GM06990 (cell line): ENCODE measurements around the gene PNPLA8.

Experiments used
- DNase-seq: peaks from one replicate; pipeline ENCODE4 v3.0.0-alpha.2; 2011; ENCODE audit not compliant: insufficient read length; ENCODE audit errors: extremely low read depth
- H3K27me3 ChIP-seq: replicated peaks from 2 replicates; pipeline ENCODE4 v1.6.0; 2011; ENCODE audit warnings: low read length; ENCODE audit not compliant: control insufficient read depth, insufficient read depth
- H3K36me3 ChIP-seq: 2 replicates; pipeline ENCODE4 v1.5.1; 2011; ENCODE audit warnings: low read length; ENCODE audit not compliant: control insufficient read depth, insufficient read depth
- H3K4me3 ChIP-seq: replicated peaks from 2 replicates; pipeline ENCODE4 v1.5.1; 2011; ENCODE audit warnings: low read depth, mild to moderate bottlenecking, control low read depth, low read length
- TF ChIP-seq, protein P1 (sequence below): IDR thresholded peaks from 2 replicates; pipeline ENCODE4 v1.5.1; 2011; ENCODE audit warnings: low read length, control low read depth, mild to moderate bottlenecking, inconsistent platforms; ENCODE audit not compliant: insufficient read depth, poor library complexity, severe bottlenecking

The PNPLA8 gene

DNA sequence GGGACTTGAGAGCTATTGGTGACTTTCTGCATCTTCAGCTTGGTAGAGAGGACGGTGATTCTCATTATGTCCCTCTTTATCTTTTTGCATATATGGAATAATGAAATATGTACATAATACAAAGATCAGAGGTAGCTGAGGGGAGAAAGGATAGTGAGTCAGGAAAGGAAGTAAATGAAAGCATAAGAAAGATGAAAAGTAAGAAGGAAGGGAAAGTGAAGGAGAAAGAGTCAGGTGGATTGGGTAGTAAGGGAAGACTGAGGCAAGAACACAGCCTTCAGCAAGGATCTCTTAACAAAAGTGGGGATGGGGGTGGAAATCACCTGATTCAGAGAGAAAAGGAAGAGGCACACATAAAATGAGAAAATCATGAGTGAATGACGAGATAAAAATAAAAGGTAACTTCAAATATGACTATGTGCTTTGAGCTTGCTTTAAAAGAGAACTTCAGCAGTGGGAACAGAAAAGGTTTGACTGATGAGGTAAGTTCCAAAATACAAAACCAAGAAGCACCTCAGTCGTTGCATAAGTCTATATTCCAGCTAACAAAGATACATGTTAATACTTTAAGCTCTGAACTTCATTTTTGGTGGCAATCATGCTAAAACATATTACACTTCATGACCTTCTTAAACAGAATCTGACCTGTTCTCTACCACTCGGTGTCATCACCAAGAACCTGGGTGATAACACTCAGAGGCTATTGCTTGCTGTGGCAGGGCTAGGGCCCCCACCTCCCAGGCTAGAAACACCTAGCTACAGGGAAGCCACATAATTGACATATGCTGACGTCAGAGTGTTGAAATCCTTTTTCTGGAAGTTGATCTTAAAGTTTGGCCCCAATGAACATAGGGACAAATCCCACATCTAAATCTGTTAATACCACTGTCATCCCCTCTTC is 102.6 kb downstream of the PNPLA8 start:
- Histone ChIP-seq H3K27me3 (no peaks in the 10 kb centered on the region), H3K36me3 (no peaks in the 10 kb centered on the region), H3K4me3 (no peak overlapping the region)
- DNase-seq: no peak
- TF ChIP-seq, protein P1, sequence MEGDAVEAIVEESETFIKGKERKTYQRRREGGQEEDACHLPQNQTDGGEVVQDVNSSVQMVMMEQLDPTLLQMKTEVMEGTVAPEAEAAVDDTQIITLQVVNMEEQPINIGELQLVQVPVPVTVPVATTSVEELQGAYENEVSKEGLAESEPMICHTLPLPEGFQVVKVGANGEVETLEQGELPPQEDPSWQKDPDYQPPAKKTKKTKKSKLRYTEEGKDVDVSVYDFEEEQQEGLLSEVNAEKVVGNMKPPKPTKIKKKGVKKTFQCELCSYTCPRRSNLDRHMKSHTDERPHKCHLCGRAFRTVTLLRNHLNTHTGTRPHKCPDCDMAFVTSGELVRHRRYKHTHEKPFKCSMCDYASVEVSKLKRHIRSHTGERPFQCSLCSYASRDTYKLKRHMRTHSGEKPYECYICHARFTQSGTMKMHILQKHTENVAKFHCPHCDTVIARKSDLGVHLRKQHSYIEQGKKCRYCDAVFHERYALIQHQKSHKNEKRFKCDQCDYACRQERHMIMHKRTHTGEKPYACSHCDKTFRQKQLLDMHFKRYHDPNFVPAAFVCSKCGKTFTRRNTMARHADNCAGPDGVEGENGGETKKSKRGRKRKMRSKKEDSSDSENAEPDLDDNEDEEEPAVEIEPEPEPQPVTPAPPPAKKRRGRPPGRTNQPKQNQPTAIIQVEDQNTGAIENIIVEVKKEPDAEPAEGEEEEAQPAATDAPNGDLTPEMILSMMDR: no peak

DNA sequence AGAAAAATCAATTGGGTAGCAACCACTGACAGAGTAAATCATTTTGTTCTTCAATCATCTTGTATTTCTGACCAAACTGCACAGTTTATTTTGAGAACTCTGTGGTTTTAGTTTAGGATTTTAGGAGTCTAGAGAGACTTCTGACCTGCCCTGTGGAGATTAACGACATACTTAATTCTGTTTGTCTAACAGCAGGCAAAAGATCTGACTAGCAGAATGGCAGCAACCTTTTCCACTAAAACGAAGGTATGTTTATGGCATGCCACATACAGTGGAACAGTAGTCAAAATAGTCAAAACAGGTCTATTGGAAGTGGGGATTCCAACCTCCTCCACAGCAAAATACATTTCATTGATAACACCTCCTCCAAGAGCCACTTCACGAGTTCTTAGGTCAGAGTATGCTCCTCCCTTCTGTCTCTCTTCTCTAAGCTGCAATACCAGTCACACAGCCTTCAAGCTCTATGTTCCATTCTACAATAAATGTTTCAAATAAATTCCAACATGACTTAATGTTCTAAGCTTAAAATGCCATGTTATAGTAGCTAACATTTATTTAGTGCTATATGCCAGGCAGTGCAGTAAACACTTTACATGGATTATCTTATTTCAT is 104.1 kb downstream of the PNPLA8 start:
- Histone ChIP-seq H3K4me3 (no peak overlapping the region), H3K27me3 (no peaks in the 10 kb centered on the region), H3K36me3 (no peaks in the 10 kb centered on the region)
- no peak for DNase-seq
- TF ChIP-seq, protein P1: no peak
